Fibroblast of villous mesenchyme (primary cell): Measurements from ENCODE around the gene ANKS1A. TPM values are rescaled to one million over a fixed set of nuclear protein-coding genes. Genes with fewer than 3 reads are reported as not detected.

Experiments used
- DNase-seq: peaks from one replicate; pipeline ENCODE4 v3.0.0-alpha.2; 2010; ENCODE audit warnings: low read depth
- H3K4me3 ChIP-seq: 2 replicates; pipeline ENCODE4 v1.5.1; 2011; ENCODE audit warnings: low read depth, mild to moderate bottlenecking, low read length
- total RNA-seq: library from RNA; depleted of rRNA; stranded (reverse); fragments of >200 nt; gene quantifications from 2 replicates; pipeline ENCODE4 v1.2.3, GENCODE V29; 2012
- TF ChIP-seq, protein P1 (sequence below): IDR thresholded peaks from 2 replicates; pipeline ENCODE4 v1.5.1; 2012; ENCODE audit warnings: low read depth, mild to moderate bottlenecking, low read length; ENCODE audit not compliant: insufficient read depth

The ANKS1A gene
- total RNA-seq, 1 donor: 12.5 TPM

DNA sequence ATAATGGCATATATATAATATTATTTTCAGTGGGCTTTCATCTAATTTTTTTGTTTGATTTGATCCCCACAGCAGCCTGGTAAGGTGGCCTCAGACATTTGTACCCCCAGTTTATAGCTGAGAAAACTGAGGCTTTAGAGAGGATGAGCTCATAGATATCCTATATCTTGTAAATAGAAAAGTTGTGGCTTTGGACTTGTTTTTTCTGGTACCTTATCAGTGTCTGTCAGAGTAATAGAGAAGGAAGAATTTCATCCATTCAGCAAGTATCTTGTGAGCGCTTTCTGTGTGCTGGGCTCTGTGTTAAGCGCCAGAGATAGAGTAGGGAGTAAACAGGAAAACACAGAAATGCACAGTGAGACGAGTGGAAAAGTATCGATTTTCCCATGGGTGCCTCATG, 29.1 kb upstream of the ANKS1A start:
- H3K4me3 ChIP-seq: no peak overlapping the region
- no peak for DNase-seq
- TF ChIP-seq, protein P1, sequence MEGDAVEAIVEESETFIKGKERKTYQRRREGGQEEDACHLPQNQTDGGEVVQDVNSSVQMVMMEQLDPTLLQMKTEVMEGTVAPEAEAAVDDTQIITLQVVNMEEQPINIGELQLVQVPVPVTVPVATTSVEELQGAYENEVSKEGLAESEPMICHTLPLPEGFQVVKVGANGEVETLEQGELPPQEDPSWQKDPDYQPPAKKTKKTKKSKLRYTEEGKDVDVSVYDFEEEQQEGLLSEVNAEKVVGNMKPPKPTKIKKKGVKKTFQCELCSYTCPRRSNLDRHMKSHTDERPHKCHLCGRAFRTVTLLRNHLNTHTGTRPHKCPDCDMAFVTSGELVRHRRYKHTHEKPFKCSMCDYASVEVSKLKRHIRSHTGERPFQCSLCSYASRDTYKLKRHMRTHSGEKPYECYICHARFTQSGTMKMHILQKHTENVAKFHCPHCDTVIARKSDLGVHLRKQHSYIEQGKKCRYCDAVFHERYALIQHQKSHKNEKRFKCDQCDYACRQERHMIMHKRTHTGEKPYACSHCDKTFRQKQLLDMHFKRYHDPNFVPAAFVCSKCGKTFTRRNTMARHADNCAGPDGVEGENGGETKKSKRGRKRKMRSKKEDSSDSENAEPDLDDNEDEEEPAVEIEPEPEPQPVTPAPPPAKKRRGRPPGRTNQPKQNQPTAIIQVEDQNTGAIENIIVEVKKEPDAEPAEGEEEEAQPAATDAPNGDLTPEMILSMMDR: no peak

DNA sequence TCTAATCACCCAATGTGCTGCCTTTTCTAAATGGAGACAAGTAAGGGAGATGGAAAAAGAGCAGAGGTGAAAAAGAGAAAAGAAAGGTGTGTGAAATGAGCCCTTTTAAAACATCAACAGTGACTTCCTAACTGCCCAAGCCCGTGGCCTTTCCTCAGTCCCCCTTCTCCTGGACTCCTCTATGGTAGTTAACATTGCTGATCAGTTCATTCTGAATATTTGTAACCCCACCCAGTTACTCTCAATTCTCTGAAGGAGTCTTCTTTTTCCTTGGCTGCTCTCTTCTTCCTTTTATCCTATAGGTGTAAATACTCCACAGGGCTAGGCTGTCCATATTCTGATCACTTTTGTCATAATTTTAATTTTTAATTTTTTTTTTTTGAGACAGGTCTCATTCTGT, 28.3 kb upstream of the ANKS1A start:
- no peak for DNase-seq
- H3K4me3 ChIP-seq: no peak overlapping the region
- TF ChIP-seq, protein P1: no peak

DNA sequence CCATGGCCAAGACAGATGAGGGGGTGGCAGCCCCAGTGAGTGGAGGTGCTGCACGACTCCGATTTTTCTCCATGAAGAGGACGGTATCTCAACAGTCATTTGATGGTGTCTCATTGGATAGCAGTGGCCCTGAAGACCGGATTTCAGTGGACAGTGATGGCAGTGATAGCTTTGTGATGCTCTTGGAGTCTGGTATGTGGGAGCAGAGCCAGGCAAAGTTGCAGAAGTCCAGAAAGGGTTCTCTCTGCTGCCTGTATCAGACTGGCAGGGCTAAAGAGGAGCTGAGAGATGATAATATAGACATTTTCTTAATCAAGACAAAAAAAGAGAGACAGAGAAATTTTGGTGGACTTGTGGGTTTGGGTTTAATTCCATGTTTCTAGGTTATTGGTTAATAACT, 25.0 kb upstream of the ANKS1A start:
- DNase-seq: no peak
- TF ChIP-seq, protein P1: no peak
- no peak overlapping the region for H3K4me3 ChIP-seq

DNA sequence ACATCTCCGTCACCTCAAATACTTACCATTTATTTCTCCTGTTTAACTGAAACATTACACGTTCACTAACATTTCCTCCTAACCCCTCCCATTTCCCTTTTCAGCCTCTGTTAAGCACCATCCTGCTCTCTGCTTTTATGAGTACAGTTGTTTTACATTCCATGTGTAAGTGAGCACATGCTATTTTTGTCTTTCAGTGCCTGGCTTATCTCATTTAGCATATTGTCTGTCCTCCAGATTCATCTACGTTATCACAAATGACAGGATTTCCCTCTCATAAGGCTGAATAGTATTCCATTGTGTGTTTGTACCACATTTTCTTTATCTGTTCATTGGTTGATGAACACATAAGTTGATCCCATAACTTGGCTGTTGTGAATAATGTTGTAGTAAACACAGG, 23.9 kb upstream of the ANKS1A start:
- TF ChIP-seq, protein P1: no peak
- peak; percentile 83 for DNase-seq
- H3K4me3 ChIP-seq: no peak overlapping the region

DNA sequence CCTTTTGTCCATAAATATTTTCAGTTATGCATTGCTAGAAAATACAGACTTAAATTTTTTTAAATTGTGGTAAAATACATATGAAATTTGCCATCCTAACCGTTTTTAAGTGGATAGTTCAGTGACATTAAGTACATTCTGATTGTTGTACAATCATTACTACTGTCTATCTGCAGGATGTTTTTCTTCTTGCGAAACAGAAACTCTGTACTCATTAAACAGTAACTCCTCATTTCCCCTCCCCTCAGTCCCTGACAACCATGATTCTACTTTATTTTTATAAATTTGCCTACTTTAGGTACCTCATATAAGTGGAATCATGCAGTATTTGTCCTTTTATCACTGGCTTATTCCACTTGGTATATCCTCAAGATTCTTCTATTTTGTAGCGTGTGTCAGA, 22.5 kb upstream of the ANKS1A start:
- TF ChIP-seq, protein P1: no peak
- peak; percentile 12 for DNase-seq
- no peak overlapping the region for H3K4me3 ChIP-seq

DNA sequence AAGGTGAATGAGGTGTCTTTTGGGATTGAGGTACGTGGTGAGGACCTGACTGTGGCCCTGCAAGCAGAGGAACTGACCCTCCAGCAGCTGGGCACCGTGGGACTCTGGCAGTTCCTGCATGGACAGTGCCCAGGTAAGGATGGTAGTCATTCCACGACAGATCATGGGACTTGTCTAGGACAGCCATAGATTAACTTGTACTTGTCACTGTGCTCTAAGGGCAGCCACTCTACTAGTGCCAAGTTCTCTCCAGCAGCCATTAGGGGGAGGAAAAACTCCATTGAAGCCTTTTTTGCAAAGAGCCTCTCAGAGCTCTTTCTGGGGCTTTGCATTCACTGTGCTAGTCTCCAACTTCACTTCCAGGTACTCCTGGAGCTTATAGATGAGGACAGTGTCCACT, 21.6 kb upstream of the ANKS1A start:
- TF ChIP-seq, protein P1: no peak
- no peak overlapping the region for H3K4me3 ChIP-seq
- no peak for DNase-seq

DNA sequence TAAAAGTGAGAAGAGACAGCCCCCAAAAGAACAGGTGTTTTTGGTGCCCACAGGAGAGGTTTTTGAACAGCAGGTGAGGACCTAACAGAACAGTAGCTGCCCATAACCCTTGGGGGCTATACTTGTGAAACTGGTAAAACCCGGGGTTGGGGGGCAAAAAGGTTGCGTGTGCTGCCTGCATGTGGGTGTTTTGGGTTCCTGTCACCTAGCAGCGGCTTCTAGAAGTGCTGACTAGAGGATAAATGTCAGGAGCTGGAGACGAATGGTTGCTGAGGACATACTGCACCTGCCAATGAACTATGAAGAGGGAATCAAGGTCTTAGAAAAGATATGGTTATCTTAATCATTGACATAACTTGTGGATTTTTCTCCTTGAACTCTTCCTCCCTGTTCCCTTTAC, 17.2 kb upstream of the ANKS1A start:
- TF ChIP-seq, protein P1: no peak
- no peak overlapping the region for H3K4me3 ChIP-seq
- no peak for DNase-seq
